Coronary artery (tissue), 2 donors: ENCODE measurements around the gene DUS1L.
"Not testable (repeated sequence)": the region's sequence is repeated elsewhere in the genome, so short reads cannot be mapped to it uniquely, and the experiment has no call there.

Experiments used
- DNase-seq: peaks from one replicate; pipeline ENCODE4 v3.0.0-alpha.2; 2017; ENCODE audit warnings: low spot score
- H3K27ac ChIP-seq, 2 donors: fragments of 200-600 bp; sonication (generic); one replicate each; pipeline ENCODE4 v1.5.1; 2016 to 2019
- H3K4me3 ChIP-seq: fragments of 200-600 bp; sonication (generic); 2 replicates; pipeline ENCODE4 v1.5.1; 2016; ENCODE audit warnings: mild to moderate bottlenecking, moderate library complexity
- CTCF ChIP-seq: fragments of 200-600 bp; sonication (generic); IDR thresholded peaks from one replicate; pipeline ENCODE4 v1.5.1; 2019; ENCODE audit warnings: antibody characterized with exemption

Gene DUS1L

GRCh38 chr17:82039695-82040299 lies 25.8 kb downstream of the DUS1L start:
- TF ChIP-seq CTCF, result no peak
- no peak for DNase-seq
- H3K4me3 ChIP-seq, result no peak overlapping the region
- no peak overlapping the region for H3K27ac ChIP-seq

DNA sequence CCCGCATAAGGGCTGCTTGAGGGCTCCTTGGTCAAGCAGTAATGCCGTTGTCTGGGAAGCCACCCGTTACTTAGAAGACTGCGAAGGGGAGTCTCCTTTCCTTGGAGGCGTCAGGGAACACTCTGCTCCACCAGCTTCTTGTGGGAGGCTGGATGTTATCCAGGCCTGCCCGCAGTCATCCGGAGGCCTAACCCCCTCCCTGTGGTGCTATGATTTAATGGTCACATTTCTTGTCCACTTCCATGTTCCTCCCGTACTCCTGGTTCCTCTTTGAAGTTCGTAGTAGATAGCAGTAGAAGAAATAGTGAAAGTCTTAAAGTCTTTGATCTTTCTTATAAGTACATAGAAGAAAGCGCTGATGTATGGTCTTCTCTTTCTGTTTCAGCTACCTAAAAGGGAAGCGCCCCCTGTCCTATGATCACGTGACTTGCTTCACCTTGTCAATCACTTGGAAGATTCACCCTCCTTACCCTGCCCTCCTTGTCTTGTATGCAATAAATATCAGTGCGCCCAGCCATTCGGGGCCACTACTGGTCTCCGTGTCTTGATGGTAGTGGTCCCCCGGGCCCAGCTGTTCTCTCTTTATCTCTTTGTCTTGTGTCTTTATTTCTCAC lies 26.7 kb downstream of the DUS1L start:
- H3K4me3 ChIP-seq, H3K27ac ChIP-seq: not testable (repeated sequence)

DNA sequence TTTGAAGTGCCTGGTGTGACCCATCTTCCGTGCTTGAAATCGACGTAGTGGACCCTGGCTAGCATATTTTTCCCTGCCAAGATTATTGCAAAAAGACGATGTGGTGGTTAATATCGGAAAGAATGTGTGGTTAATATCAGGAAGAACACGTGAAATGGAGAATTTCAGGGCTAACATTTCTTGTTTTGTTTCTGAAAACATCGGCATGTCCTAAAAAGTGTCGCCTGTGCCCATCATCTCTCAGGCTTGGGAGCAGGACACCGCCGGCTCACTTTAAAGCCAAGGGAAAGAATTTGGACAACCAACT lies 27.8 kb downstream of the DUS1L start:
- TF ChIP-seq CTCF, result no peak
- Histone ChIP-seq H3K27ac (peak overlapping the region; percentile 77 to 100), H3K4me3 (peak overlapping the region; percentile 92)
- DNase-seq, result no peak

More for the DNA sequence above, 26.7 kb downstream of the DUS1L start:
- DNase-seq, result not testable (repeated sequence)

DNA sequence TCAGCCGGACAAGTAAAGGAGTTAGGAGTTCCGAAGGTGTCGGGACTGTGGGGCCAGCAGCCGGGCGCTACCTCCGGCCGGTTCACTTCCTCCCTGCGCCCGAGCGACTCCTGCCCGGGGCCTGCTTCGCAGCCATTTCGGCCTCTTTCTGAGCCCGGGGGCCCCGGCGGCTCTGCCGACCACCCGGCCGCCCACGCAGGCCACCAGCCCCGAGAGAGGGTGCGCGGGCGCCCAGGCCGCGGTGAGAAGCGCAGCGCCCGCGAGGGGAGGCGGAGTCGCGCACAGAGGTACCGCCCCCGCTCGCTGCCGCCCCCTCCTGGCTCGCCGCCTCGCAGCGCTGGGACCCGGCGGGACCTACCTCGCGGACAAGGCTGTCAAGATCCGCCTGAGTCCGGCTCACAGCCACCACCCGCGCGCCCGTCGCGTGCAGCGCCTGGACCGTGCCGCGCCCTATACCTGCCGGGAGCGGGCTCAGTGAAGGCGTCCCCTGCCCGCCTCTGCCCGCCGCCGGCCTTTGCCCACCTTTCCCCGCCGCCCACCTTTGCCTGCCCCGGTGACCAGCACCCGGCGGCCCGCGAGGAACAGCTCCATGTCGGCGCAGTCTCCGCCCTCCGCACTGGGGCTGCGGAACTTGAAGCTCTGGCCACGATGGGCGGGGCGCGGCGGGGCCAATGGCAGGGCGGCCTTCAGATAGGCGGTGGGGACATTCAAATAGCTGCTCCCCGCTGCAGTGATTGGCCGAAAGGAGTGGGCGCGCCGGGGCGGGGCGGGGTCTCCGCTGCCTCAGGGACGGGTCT lies 28.3 kb downstream of the DUS1L start, which contains the start of gene DCXR:
Gene DCXR (minus strand): TSS at position 606 of the 797 bp plus-strand sequence. CDS start 15 bp downstream, at position 591.
- H3K27ac ChIP-seq, result peak within 1 kb of the TSS; percentile 77 to 100
- peak; percentile 98 for DNase-seq
- peak; percentile 60 for TF ChIP-seq CTCF
- peak within 1 kb of the TSS; percentile 92 for H3K4me3 ChIP-seq

DNA sequence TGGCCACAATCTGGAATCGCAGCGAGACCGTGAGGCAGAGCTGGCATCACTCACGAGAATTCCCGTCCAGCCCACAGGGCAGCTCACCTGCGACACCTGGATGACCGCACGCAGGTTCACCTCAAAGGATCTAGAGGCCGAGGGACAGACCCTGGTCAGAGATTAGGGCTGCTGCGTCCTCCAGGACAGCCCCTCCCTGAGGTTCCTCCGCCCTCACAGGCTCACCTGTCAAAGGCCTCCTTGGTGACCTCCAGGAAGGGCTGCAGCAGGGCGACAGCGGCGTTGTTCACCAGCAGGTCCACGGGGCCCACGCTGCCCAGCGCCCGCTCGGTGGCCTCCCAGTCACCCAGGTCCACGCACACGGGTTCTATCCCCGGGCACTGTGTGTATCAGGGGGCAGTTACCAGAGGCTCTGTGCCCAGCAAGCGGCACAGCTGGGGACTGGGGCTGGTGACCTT lies 28.9 kb downstream of the DUS1L start:
- no peak for TF ChIP-seq CTCF
- peak overlapping the region; percentile 77 to 100 for H3K27ac ChIP-seq
- DNase-seq, result no peak
- peak overlapping the region; percentile 92 for H3K4me3 ChIP-seq

- Histone ChIP-seq H3K4me3 (peak overlapping the region; percentile 92), H3K27ac (peak overlapping the region; percentile 77 to 100)
- DNase-seq, result no peak
- TF ChIP-seq CTCF, result no peak
Measured at GRCh38 chr17:82035956-82036633, 29.5 kb downstream of the DUS1L start.

DNA sequence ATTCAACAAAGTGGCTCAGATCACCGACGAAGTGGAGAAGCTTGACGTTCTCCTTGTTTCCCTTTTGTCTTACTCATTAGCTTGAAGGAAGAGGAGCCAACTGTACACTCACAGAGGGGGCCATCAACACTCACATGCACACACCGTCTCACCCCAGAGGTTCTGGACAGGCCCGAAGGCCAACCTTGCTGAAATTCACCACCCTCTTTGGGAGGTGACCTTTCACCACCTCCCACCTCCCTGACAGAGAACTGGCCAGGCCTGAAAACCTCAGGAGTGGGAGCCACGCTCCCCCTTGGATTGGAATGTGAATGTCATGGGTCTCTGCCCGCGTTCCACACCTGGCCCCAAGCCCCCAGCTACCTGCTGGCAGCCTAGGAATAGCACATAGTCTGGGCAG lies 30.1 kb downstream of the DUS1L start:
- no peak overlapping the region for H3K27ac ChIP-seq
- no peak for DNase-seq
- TF ChIP-seq CTCF, result no peak
- no peak overlapping the region for H3K4me3 ChIP-seq
